ENCODE data around the gene PFKL.
"Not testable (repeated sequence)": the region's sequence is repeated elsewhere in the genome, so short reads cannot be mapped to it uniquely, and the experiment has no call there.

- not testable (repeated sequence) for TF ChIP-seq JUNB (IDR thresholded peaks at IDR 0.05); REST (IDR thresholded peaks at IDR 0.05); POLR2A (IDR thresholded peaks at IDR 0.05; ENCODE audit: low read length); MAX (IDR thresholded peaks at IDR 0.05); JUN (IDR thresholded peaks at IDR 0.05); CTCF (IDR thresholded peaks at IDR 0.05); PBX3 (IDR thresholded peaks at IDR 0.05); POLR2AphosphoS2 (conservative IDR thresholded peaks at IDR 0.05; ENCODE audit: low read length); HOXB13 (CRISPR knock-in tag; IDR thresholded peaks at IDR 0.05; ENCODE audit: low read depth); EHMT2 (IDR thresholded peaks at IDR 0.05; ENCODE audit: low read depth); HDAC2 (IDR thresholded peaks at IDR 0.05); CBX8 (IDR thresholded peaks at IDR 0.05); HOXA7 (CRISPR knock-in tag; IDR thresholded peaks at IDR 0.05); EP300 (IDR thresholded peaks at IDR 0.05)
Observed at GRCh38 chr21:44342981-44343380, 43.1 kb downstream of the PFKL start.
